Activated T-cell treated with anti-CD3 and anti-CD28 coated beads for 1 hour (primary cell): ENCODE data around the gene SDK1.

ENCODE experiments used
- DNase-seq: peaks from one replicate; pipeline ENCODE4 v3.0.0-alpha.2; 2020; ENCODE audit warnings: low read depth

Gene SDK1

GRCh38 chr7:3981281-3981680, 680.2 kb downstream of the SDK1 start:
- DNase-seq = no peak

GRCh38 chr7:3984456-3984855, 683.4 kb downstream of the SDK1 start:
- DNase-seq = no peak

GRCh38 chr7:3986927-3987326, 685.9 kb downstream of the SDK1 start:
- no peak for DNase-seq

- no peak for DNase-seq
Measured at GRCh38 chr7:3987426-3987927, 686.4 kb downstream of the SDK1 start.

- DNase-seq = no peak
Measured at GRCh38 chr7:3989723-3990122, 688.7 kb downstream of the SDK1 start.

GRCh38 chr7:3991731-3992231, 690.7 kb downstream of the SDK1 start:
- DNase-seq = no peak

GRCh38 chr7:3992841-3993240, 691.8 kb downstream of the SDK1 start:
- DNase-seq = no peak

- DNase-seq = no peak
Measured at GRCh38 chr7:3994764-3995163, 693.7 kb downstream of the SDK1 start.

GRCh38 chr7:3995187-3995586, 694.1 kb downstream of the SDK1 start:
- no peak for DNase-seq

GRCh38 chr7:3998060-3998459, 697.0 kb downstream of the SDK1 start:
- DNase-seq = no peak

GRCh38 chr7:4000139-4000538, 699.1 kb downstream of the SDK1 start:
- no peak for DNase-seq

- DNase-seq = no peak
Measured at GRCh38 chr7:4000934-4001333, 699.9 kb downstream of the SDK1 start.

- no peak for DNase-seq
Measured at GRCh38 chr7:4001742-4002141, 700.7 kb downstream of the SDK1 start.

- no peak for DNase-seq
Measured at GRCh38 chr7:4003503-4003902, 702.5 kb downstream of the SDK1 start.

- no peak for DNase-seq
Measured at GRCh38 chr7:4006687-4007086, 705.6 kb downstream of the SDK1 start.

GRCh38 chr7:4009211-4010060, 708.4 kb downstream of the SDK1 start:
- DNase-seq = no peak

- DNase-seq = no peak
Measured at GRCh38 chr7:4010061-4010605, 709.1 kb downstream of the SDK1 start.

GRCh38 chr7:4010923-4011656, 710.0 kb downstream of the SDK1 start:
- no peak for DNase-seq

- no peak for DNase-seq
Measured at GRCh38 chr7:4013793-4014192, 712.7 kb downstream of the SDK1 start.

- DNase-seq = no peak
Measured at GRCh38 chr7:4014346-4015050, 713.4 kb downstream of the SDK1 start.

GRCh38 chr7:4015371-4015770, 714.3 kb downstream of the SDK1 start:
- no peak for DNase-seq

GRCh38 chr7:4015996-4016395, 714.9 kb downstream of the SDK1 start:
- DNase-seq = no peak
